ENCODE results near the gene GPN2. TPM values are rescaled to one million over a fixed set of nuclear protein-coding genes. Genes with fewer than 3 reads are reported as not detected.

The GPN2 gene
- total RNA-seq, 1 experiment from 2014 or later, result 61.9 TPM

Other genes starting within 250 kb of the GPN2 start
- 45.5 and 59.5 TPM in 2 replicates for gene ARID1A, start 194.3 kb downstream of the GPN2 start, total RNA-seq (2014; rRNA removed; shearing (Covaris generic))
- gene PIGV, start 102.3 kb downstream of the GPN2 start, total RNA-seq (2014; rRNA removed; shearing (Covaris generic)), result 28.3 TPM in 2 replicates
- gene ZDHHC18, start 63.6 kb downstream of the GPN2 start, total RNA-seq (2014; rRNA removed; shearing (Covaris generic)), result 45.5 and 50.0 TPM in 2 replicates
- 7.5 and 11.3 TPM in 2 replicates for gene SFN, start 27.1 kb downstream of the GPN2 start, total RNA-seq (2014; rRNA removed; shearing (Covaris generic))
- gene GPATCH3, start 10.2 kb upstream of the GPN2 start, total RNA-seq (2014; rRNA removed; shearing (Covaris generic)), result 16.1 and 23.7 TPM in 2 replicates
- not detected in 2 replicates for gene NR0B2, start 23.7 kb upstream of the GPN2 start, total RNA-seq (2014; rRNA removed; shearing (Covaris generic))
- 65.3 and 76.4 TPM in 2 replicates for gene NUDC, start 31.5 kb upstream of the GPN2 start, total RNA-seq (2014; rRNA removed; shearing (Covaris generic))
- gene KDF1, start 70.2 kb upstream of the GPN2 start, total RNA-seq (2014; rRNA removed; shearing (Covaris generic)), result 14.4 and 14.6 TPM in 2 replicates
- 28.9 and 30.5 TPM in 2 replicates for gene TRNP1, start 103.4 kb upstream of the GPN2 start, total RNA-seq (2014; rRNA removed; shearing (Covaris generic))
- 128 and 154 TPM in 2 replicates for gene TENT5B, start 122.6 kb upstream of the GPN2 start, total RNA-seq (2014; rRNA removed; shearing (Covaris generic))